HepG2 (cell line): ENCODE results near the gene ISG20. TPM values are rescaled to one million over a fixed set of nuclear protein-coding genes. Genes with fewer than 3 reads are reported as not detected.

Source experiments
- BORCS8-MEF2B ChIP-seq: sonication (generic); formaldehyde crosslinking; IDR thresholded peaks from 2 replicates; pipeline ENCODE4 v1.8.0; 2022; ENCODE audit warnings: mild to moderate bottlenecking, missing genetic modification reagents
- DPF2 ChIP-seq: sonication (generic); formaldehyde crosslinking; IDR thresholded peaks from 2 replicates; pipeline ENCODE4 v1.4.0; 2020; ENCODE audit warnings: mild to moderate bottlenecking, low read depth, missing genetic modification reagents, borderline replicate concordance
- GRHL1 ChIP-seq: sonication (generic); formaldehyde crosslinking; conservative IDR thresholded peaks from 2 replicates; pipeline ENCODE4 v1.8.0; 2022; ENCODE audit warnings: missing genetic modification reagents
- HMG20A ChIP-seq: IDR thresholded peaks from 2 replicates; pipeline ENCODE4 v1.6.1; 2016; ENCODE audit warnings: borderline replicate concordance
- HNF4A ChIP-seq: sonication (generic); formaldehyde crosslinking; IDR thresholded peaks from 2 replicates; pipeline ENCODE4 v1.4.0; 2020; ENCODE audit warnings: missing genetic modification reagents
- HNRNPLL ChIP-seq: fragments of 200-400 bp; formaldehyde crosslinking; IDR thresholded peaks from 2 replicates; pipeline ENCODE4 v1.6.1; 2017; ENCODE audit warnings: mild to moderate bottlenecking, low read depth, low read length; ENCODE audit not compliant: poor library complexity, severe bottlenecking
- IRF1 ChIP-seq: sonication (generic); formaldehyde crosslinking; IDR thresholded peaks from 2 replicates; pipeline ENCODE4 v1.4.0; 2020; ENCODE audit warnings: low read depth, mild to moderate bottlenecking, missing genetic modification reagents
- KDM3A ChIP-seq: IDR thresholded peaks from 2 replicates; pipeline ENCODE4 v1.6.1; 2018; ENCODE audit warnings: low read depth, missing compliant biosample characterization
- NONO ChIP-seq, 2 experiments: fragments of 450-650 bp in 1 of 2; sonication (generic) in 1 of 2; formaldehyde crosslinking in 1 of 2; IDR thresholded peaks in 1 of 2; conservative IDR thresholded peaks in 1 of 2; 2 replicates each; pipeline versions ENCODE4 v1.6.1 to v1.8.0; 2017 to 2022; ENCODE audit warnings: mild to moderate bottlenecking in 1 of 2, missing genetic modification reagents in 1 of 2, moderate library complexity in 1 of 2
- NPAS2 ChIP-seq: sonication (generic); formaldehyde crosslinking; IDR thresholded peaks from 2 replicates; pipeline ENCODE4 v1.8.0; 2022; ENCODE audit warnings: mild to moderate bottlenecking, missing genetic modification reagents, borderline replicate concordance
- SNAPC2 ChIP-seq: sonication (generic); formaldehyde crosslinking; IDR thresholded peaks from 2 replicates; pipeline ENCODE4 v1.8.1; 2022; ENCODE audit warnings: mild to moderate bottlenecking, missing genetic modification reagents
- TAF1 ChIP-seq: sonication (generic); formaldehyde crosslinking; IDR thresholded peaks from 2 replicates; pipeline ENCODE4 v1.4.0; 2020; ENCODE audit warnings: missing genetic modification reagents
- YY1 ChIP-seq: IDR thresholded peaks from 2 replicates; pipeline ENCODE4 v1.6.1; 2011; ENCODE audit warnings: low read length, low read depth, moderate library complexity, mild to moderate bottlenecking; ENCODE audit not compliant: insufficient read depth, insufficient replicate concordance
- ZBTB3 ChIP-seq: sonication (generic); formaldehyde crosslinking; IDR thresholded peaks from 2 replicates; pipeline ENCODE4 v1.4.0; 2020; ENCODE audit warnings: low read depth, mild to moderate bottlenecking, moderate library complexity, missing genetic modification reagents, borderline replicate concordance
- ZBTB37 ChIP-seq: sonication (generic); formaldehyde crosslinking; IDR thresholded peaks from 2 replicates; pipeline ENCODE4 v1.4.0; 2020; ENCODE audit warnings: mild to moderate bottlenecking, missing genetic modification reagents
- ZBTB7A ChIP-seq: sonication (generic); formaldehyde crosslinking; IDR thresholded peaks from 2 replicates; pipeline ENCODE4 v1.8.0; 2022; ENCODE audit warnings: mild to moderate bottlenecking, missing genetic modification reagents
- ZNF333 ChIP-seq: sonication (generic); formaldehyde crosslinking; IDR thresholded peaks from 2 replicates; pipeline ENCODE4 v1.4.0; 2020; ENCODE audit warnings: mild to moderate bottlenecking, missing genetic modification reagents, borderline replicate concordance
- ZNF414 ChIP-seq: sonication (generic); formaldehyde crosslinking; IDR thresholded peaks from 2 replicates; pipeline ENCODE4 v1.5.0; 2020; ENCODE audit warnings: missing genetic modification reagents
- ZNF510 ChIP-seq: sonication (generic); formaldehyde crosslinking; IDR thresholded peaks from 2 replicates; pipeline ENCODE4 v1.4.0; 2020; ENCODE audit warnings: low read depth, mild to moderate bottlenecking, missing genetic modification reagents
- ZNF547 ChIP-seq: sonication (generic); formaldehyde crosslinking; IDR thresholded peaks from 2 replicates; pipeline ENCODE4 v1.5.1; 2020; ENCODE audit warnings: mild to moderate bottlenecking, missing genetic modification reagents
- ZNF589 ChIP-seq: sonication (generic); formaldehyde crosslinking; conservative IDR thresholded peaks from 2 replicates; pipeline ENCODE4 v1.8.0; 2022; ENCODE audit warnings: mild to moderate bottlenecking, moderate library complexity, missing genetic modification reagents
- ZNF670 ChIP-seq: sonication (generic); formaldehyde crosslinking; IDR thresholded peaks from 2 replicates; pipeline ENCODE4 v1.8.0; 2022; ENCODE audit warnings: mild to moderate bottlenecking, missing genetic modification reagents, borderline replicate concordance
- ZNF678 ChIP-seq: sonication (generic); formaldehyde crosslinking; IDR thresholded peaks from 2 replicates; pipeline ENCODE4 v1.4.0; 2020; ENCODE audit warnings: mild to moderate bottlenecking, missing genetic modification reagents
- polyA plus RNA-seq, 8 experiments: library from polyadenylated mRNA; depleted of rRNA in 3 of 8; stranded (reverse) in 7 of 8; unstranded in 1 of 8; fragments of >200 nt; fragmentation: Illumina TruSeq in 4 of 8; extraction: Trizol in 4 of 8; gene quantifications; 2 replicates each; pipeline versions ENCODE4 v1.2.1 to v1.2.3, GENCODE V29; 2011 to 2016; ENCODE audit warnings: low read depth in 4 of 8, missing spikeins in 1 of 8, mixed read lengths in 1 of 8; ENCODE audit not compliant: insufficient read depth in 1 of 8
- total RNA-seq, 5 experiments: library from RNA; depleted of rRNA; stranded (reverse); fragments of >200 nt; fragmentation: Illumina TruSeq; extraction: Trizol; gene quantifications; 2 replicates each; pipeline ENCODE4 v1.2.3, GENCODE V29; 2016; ENCODE audit warnings: low read depth in 1 of 5

The ISG20 gene
- total and polyA plus RNA-seq, 2 of the 13 experiments (the other 11 are each of a cell fraction or from before 2014, with no cell fraction given) = 6.3 to 31.5 TPM

GRCh38 chr15:88638626-88639372, at the start of gene ISG20 (continued):
- TF ChIP-seq NONO (IDR thresholded peaks at IDR 0.05) = no peak
- peak; percentile 95 for TF ChIP-seq NONO (CRISPR knock-in tag; conservative IDR thresholded peaks at IDR 0.05)
- TF ChIP-seq TAF1 = peak; percentile 86
- TF ChIP-seq HNF4A (CRISPR knock-in tag) = peak; percentile 40; the same call in 1 of the 2 replicates
- peak; percentile 44; the same call in 1 of the 2 replicates for TF ChIP-seq ZBTB3 (CRISPR knock-in tag)
- TF ChIP-seq GRHL1 (CRISPR knock-in tag) = no peak
- peak; percentile 9; the same call in 1 of the 2 replicates for TF ChIP-seq DPF2 (CRISPR knock-in tag)
- peak; percentile 76; the same call in 1 of the 2 replicates for TF ChIP-seq BORCS8-MEF2B (CRISPR knock-in tag)
- peak; percentile 94 for TF ChIP-seq ZNF414
- TF ChIP-seq IRF1 (CRISPR knock-in tag) = no peak; the same call in 1 of the 2 replicates
- TF ChIP-seq ZBTB37 (CRISPR knock-in tag) = no peak
- TF ChIP-seq ZBTB7A (CRISPR knock-in tag) = peak; percentile 56; the same call in 1 of the 2 replicates
- TF ChIP-seq ZNF678 (CRISPR knock-in tag) = 0 out of 2 replicates have a peak, but pooled peaks have one; percentile 37
- TF ChIP-seq NPAS2 (CRISPR knock-in tag) = no peak
- TF ChIP-seq YY1 = peak; percentile 60
- TF ChIP-seq ZNF670 (CRISPR knock-in tag) = 0 out of 2 replicates have a peak, but pooled peaks have one; percentile 29
- 0 out of 2 replicates have a peak, but pooled peaks have one; percentile 68 for TF ChIP-seq KDM3A (CRISPR knock-in tag)
- TF ChIP-seq HMG20A = no peak; the same call in 1 of the 2 replicates
- peak; percentile 72 for TF ChIP-seq HNRNPLL
- TF ChIP-seq ZNF589 (CRISPR knock-in tag) = peak; percentile 92
- TF ChIP-seq SNAPC2 (CRISPR knock-in tag) = no peak
- TF ChIP-seq ZNF547 (CRISPR knock-in tag) = peak; percentile 43; the same call in 1 of the 2 replicates
- no peak for TF ChIP-seq ZNF333 (CRISPR knock-in tag)
- TF ChIP-seq ZNF510 = peak; percentile 49; the same call in 1 of the 2 replicates
